Right lobe of liver (tissue), 4 donors: ENCODE measurements around the gene SLC35B3.
"Not testable (repeated sequence)": the region's sequence is repeated elsewhere in the genome, so short reads cannot be mapped to it uniquely, and the experiment has no call there.

ENCODE experiments used
- CTCF ChIP-seq, 4 donors: fragments of 200-600 bp in 3 of 4; fragments of 450-650 bp in 1 of 4; IDR thresholded peaks; one replicate each; pipeline versions ENCODE4 v1.5.1 to v1.8.0; 2016 to 2022; ENCODE audit warnings: antibody characterized with exemption in 4 of 4, mild to moderate bottlenecking in 2 of 4
- POLR2A ChIP-seq: fragments of 450-650 bp; IDR thresholded peaks from one replicate; pipeline ENCODE4 v1.6.1; 2017; ENCODE audit warnings: antibody characterized with exemption, mild to moderate bottlenecking
- donor health status: DM: no; HTN: no; CAD: no.
- donor health status: DM: no; HTN: no; CAD: no.
- donor health status: DM: no; HTN: yes; CAD: no.

GRCh38 chr6:8445930-8446329, 10.6 kb upstream of the SLC35B3 start:
- not testable (repeated sequence) for TF ChIP-seq CTCF (IDR thresholded peaks at IDR 0.05); POLR2A
